B cell (primary cell): ENCODE results near the gene ZNF37A. TPM values are rescaled to one million over a fixed set of nuclear protein-coding genes. Genes with fewer than 3 reads are reported as not detected.

Experiments
- ATAC-seq: fragments of 200-7000 bp; cut with Tn5 transposase; one replicate; pipeline ENCODE4 v1.10.0; 2021; ENCODE audit warnings: low read depth, mild to moderate bottlenecking, moderate number of reproducible peaks, moderate library complexity
- CTCF ChIA-PET: fragments of 350-600 bp; sonication (Branson Sonifier 250); formaldehyde crosslinking; loops from one replicate; lab custom pipeline; 2021; ENCODE audit warnings: antibody characterized with exemption, inconsistent platforms; lab: Charles Lee
- POLR2A ChIA-PET: fragments of 350-600 bp; sonication (Branson Sonifier 250); formaldehyde crosslinking; loops from one replicate; lab custom pipeline; 2021; ENCODE audit warnings: antibody characterized with exemption; lab: Charles Lee
- DNase-seq: peaks from one replicate; pipeline ENCODE4 v3.0.0; 2013
- H2AFZ ChIP-seq: 2 replicates; pipeline ENCODE4 v1.6.1; 2012; ENCODE audit warnings: mild to moderate bottlenecking, low read depth, low read length; ENCODE audit not compliant: insufficient read depth, poor library complexity, severe bottlenecking
- H3K27ac ChIP-seq, 2 donors: 1 replicate in 1 of 2; 2 replicates in 1 of 2; pipeline ENCODE4 v1.5.1; 2012 to 2013; ENCODE audit warnings: low read length in 2 of 2, mild to moderate bottlenecking in 2 of 2, moderate library complexity in 1 of 2
- H3K27me3 ChIP-seq, 4 experiments: fragments of 200-600 bp in 1 of 4; sonication (generic) in 1 of 4; replicated peaks in 1 of 4; 1 replicate in 2 of 4; 2 replicates in 2 of 4; pipeline versions ENCODE4 v1.6.1 to v1.7.0; 2013 to 2016; ENCODE audit warnings: low read length in 3 of 4, mild to moderate bottlenecking in 2 of 4, mixed read lengths in 1 of 4, moderate library complexity in 1 of 4; ENCODE audit not compliant: insufficient read depth in 4 of 4, control insufficient read depth in 3 of 4; ENCODE audit errors: control extremely low read depth in 1 of 4
- H3K36me3 ChIP-seq, 2 experiments: replicated peaks in 1 of 2; 1 replicate in 1 of 2; 2 replicates in 1 of 2; pipeline versions ENCODE4 v1.6.1 to v1.7.1; 2013; ENCODE audit warnings: low read length in 1 of 2; ENCODE audit not compliant: insufficient read depth in 2 of 2, control insufficient read depth in 1 of 2; ENCODE audit errors: control extremely low read depth in 1 of 2, extremely low read depth in 1 of 2
- H3K4me1 ChIP-seq, 2 donors: fragments of 200-600 bp in 1 of 2; sonication (generic) in 1 of 2; 1 replicate in 1 of 2; 2 replicates in 1 of 2; pipeline versions ENCODE4 v1.5.1 to v1.6.1; 2013 to 2017; ENCODE audit warnings: low read length in 2 of 2; ENCODE audit not compliant: control insufficient read depth in 2 of 2, insufficient read depth in 2 of 2
- H3K4me2 ChIP-seq: replicated peaks from 2 replicates; pipeline ENCODE3; 2012; ENCODE audit warnings: mild to moderate bottlenecking, low read depth, low read length; ENCODE audit not compliant: poor library complexity, severe bottlenecking
- H3K4me3 ChIP-seq, 5 experiments: fragments of 200-600 bp in 1 of 5; sonication (generic) in 1 of 5; 1 replicate in 3 of 5; 2 replicates in 2 of 5; pipeline versions ENCODE4 v1.5.1 to v1.7.0; 2011 to 2016; ENCODE audit warnings: low read length in 4 of 5, mild to moderate bottlenecking in 4 of 5, low read depth in 2 of 5, control low read depth in 1 of 5, moderate library complexity in 1 of 5; ENCODE audit not compliant: insufficient read depth in 1 of 5; ENCODE audit errors: control extremely low read depth in 1 of 5, extremely low read depth in 1 of 5
- H3K79me2 ChIP-seq: fragments of 200-600 bp; sonication (generic); one replicate; pipeline ENCODE4 v1.6.0; 2016; ENCODE audit warnings: low read length; ENCODE audit not compliant: control insufficient read depth, insufficient read depth
- H3K9ac ChIP-seq: fragments of 200-600 bp; sonication (generic); 2 replicates; pipeline ENCODE4 v1.6.1; 2017; ENCODE audit warnings: mild to moderate bottlenecking, low read length, moderate library complexity
- H3K9me3 ChIP-seq, 3 donors: one replicate each; pipeline versions ENCODE4 v1.6.1 to v1.7.1; 2013; ENCODE audit warnings: low read length in 2 of 3; ENCODE audit not compliant: control insufficient read depth in 2 of 3, insufficient read depth in 1 of 3; ENCODE audit errors: control extremely low read depth in 1 of 3
- H4K20me1 ChIP-seq: 2 replicates; pipeline ENCODE4 v1.6.0; 2012; ENCODE audit warnings: mild to moderate bottlenecking, low read length; ENCODE audit not compliant: insufficient read depth, control insufficient read depth, poor library complexity, severe bottlenecking
- H3K27ac Mint-ChIP-seq: one replicate; pipeline ENCODE4 v1.8.0; 2021; ENCODE audit warnings: mixed read lengths
- H3K27me3 Mint-ChIP-seq: one replicate; pipeline ENCODE4 v1.8.0; 2021; ENCODE audit warnings: mixed read lengths
- H3K4me1 Mint-ChIP-seq: one replicate; pipeline ENCODE4 v1.8.0; 2021; ENCODE audit warnings: mixed read lengths
- H3K4me3 Mint-ChIP-seq: one replicate; pipeline ENCODE4 v1.8.0; 2021; ENCODE audit warnings: mixed read lengths
- H3K9me3 Mint-ChIP-seq: one replicate; pipeline ENCODE4 v1.8.0; 2022; ENCODE audit warnings: mixed read lengths; ENCODE audit not compliant: insufficient read depth
- CTCF ChIP-seq: fragments of 200-600 bp; IDR thresholded peaks from one replicate; pipeline ENCODE4 v1.8.0; 2022; ENCODE audit warnings: antibody characterized with exemption, mild to moderate bottlenecking
- EZH2 ChIP-seq: IDR thresholded peaks from 2 replicates; pipeline ENCODE4 v1.6.1; 2012; ENCODE audit warnings: borderline replicate concordance, low read depth, mild to moderate bottlenecking, moderate library complexity, low read length; ENCODE audit not compliant: insufficient read depth, poor library complexity, severe bottlenecking
- WGBS: methylation state at CpG from one replicate; pipeline ENCODE4 v1.1.5; 2013; ENCODE audit warnings: missing lambda C conversion rate; ENCODE audit not compliant: insufficient coverage; 5-methylcytosine and 5-hydroxymethylcytosine counted together
- intact Hi-C: fragments of 100-400 bp; cut with micrococcal nuclease; formaldehyde crosslinking; loops from one replicate; pipeline ENCODE4 v1.10.0; 2022
- polyA plus RNA-seq: library from polyadenylated mRNA; depleted of rRNA; stranded (reverse); fragments of >200 nt; gene quantifications from 2 replicates; pipeline ENCODE4 v1.2.3, GENCODE V29; 2012
- total RNA-seq, 2 donors: library from RNA; stranded (reverse); fragments of 120-200 nt in 1 of 2; gene quantifications; 1 replicate in 1 of 2; 2 replicates in 1 of 2; pipeline versions ENCODE4 v1.2.3 to v1.2.4, GENCODE V29; 2013 to 2022

The ZNF37A gene
- total and polyA plus RNA-seq, 2 donors (not counting 1 experiment from before 2014, with no cell fraction given), result 6.1 to 26.4 TPM

- intact Hi-C loops, result no loop called here
- H3K27me3 Mint-ChIP-seq, result no peaks in the 10 kb centered on the region
- TF ChIP-seq EZH2 (no peak), CTCF (no peak)
- no CpG with 5 or more reads among the region's 1 CpG for WGBS
- ATAC-seq, result no peak
- peaks cover 4% of the 10 kb centered on the region for H3K4me1 Mint-ChIP-seq
- H2AFZ ChIP-seq, result no peak overlapping the region
- no peaks in the 10 kb centered on the region for H3K27me3 ChIP-seq
- no peaks in the 10 kb centered on the region for H3K4me1 ChIP-seq
- H3K9me3 ChIP-seq, result peaks cover 3 to 9% (median 4%) of the 10 kb centered on the region in 3 donors
- H3K27ac ChIP-seq, result no peak overlapping the region
- POLR2A ChIA-PET, result no interaction called here
- H3K9me3 Mint-ChIP-seq, result no peaks in the 10 kb centered on the region
- CTCF ChIA-PET, result no interaction called here
- H3K4me3 Mint-ChIP-seq, result no peak overlapping the region
- no peak overlapping the region for H3K9ac ChIP-seq
- H3K27ac Mint-ChIP-seq, result no peak overlapping the region
- no peak overlapping the region for H3K4me2 ChIP-seq
- H4K20me1 ChIP-seq, result no peaks in the 10 kb centered on the region
- peaks cover 10 to 34% of the 10 kb centered on the region in 2 experiments for H3K36me3 ChIP-seq
- H3K4me3 ChIP-seq, result no peak overlapping the region
- peaks cover 31% of the 10 kb centered on the region for H3K79me2 ChIP-seq
- no peak for DNase-seq
These were observed 46.5 kb upstream of the ZNF37A start for GRCh38 chr10:38047666-38048065.

GRCh38 chr10:38050212-38050611, 43.9 kb upstream of the ZNF37A start:
- H3K27me3 Mint-ChIP-seq, result no peaks in the 10 kb centered on the region
- DNase-seq (no peak), ATAC-seq (no peak)
- H2AFZ ChIP-seq, result no peak overlapping the region
- peaks cover 25 to 44% of the 10 kb centered on the region in 2 experiments for H3K36me3 ChIP-seq
- no peak overlapping the region for H3K4me2 ChIP-seq
- no peaks in the 10 kb centered on the region for H3K4me1 ChIP-seq
- H3K27me3 ChIP-seq, result no peaks in the 10 kb centered on the region
- H3K4me1 Mint-ChIP-seq, result peaks cover 1% of the 10 kb centered on the region
- no peak overlapping the region for H3K4me3 ChIP-seq
- H3K9me3 ChIP-seq, result peaks cover 7 to 31% (median 9%) of the 10 kb centered on the region in 3 donors
- no peak overlapping the region for H3K27ac Mint-ChIP-seq
- intact Hi-C loops, result no loop called here
- peaks cover 11% of the 10 kb centered on the region for H3K9me3 Mint-ChIP-seq
- ChIA-PET POLR2A (no interaction called here), CTCF (no interaction called here)
- H3K9ac ChIP-seq, result no peak overlapping the region
- TF ChIP-seq EZH2 (no peak), CTCF (no peak)
- no peak overlapping the region for H3K27ac ChIP-seq
- no peaks in the 10 kb centered on the region for H4K20me1 ChIP-seq
- H3K79me2 ChIP-seq, result peaks cover 13% of the 10 kb centered on the region
- no CpG with 5 or more reads among the region's 1 CpG for WGBS
- H3K4me3 Mint-ChIP-seq, result no peak overlapping the region
